Measurements from ENCODE around the gene GBGT1. TPM values are rescaled to one million over a fixed set of nuclear protein-coding genes. Genes with fewer than 3 reads are reported as not detected.

GBGT1 gene
- total and polyA plus RNA-seq, 2 donors (not counting 1 experiment from before 2014, with no cell fraction given): 2.6 to 4.1 TPM

DNA sequence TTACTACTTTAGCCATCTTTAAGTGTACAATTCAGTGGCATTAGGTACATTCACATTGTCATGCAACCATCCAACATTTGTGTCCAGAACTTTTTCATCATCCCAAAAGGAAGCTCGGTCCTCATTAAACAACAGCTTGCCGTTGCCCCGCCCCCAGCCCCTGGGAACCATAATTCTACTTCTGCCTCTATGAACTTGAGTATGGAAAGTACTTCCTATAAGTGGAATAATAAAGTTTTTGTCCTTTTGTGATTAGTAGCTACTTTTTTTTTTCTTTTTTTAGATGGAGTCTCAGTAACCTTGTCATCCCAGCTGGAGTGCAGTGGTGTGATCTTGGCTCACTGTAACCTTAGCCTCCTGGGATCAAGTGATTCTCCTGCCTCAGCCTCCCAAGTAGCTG is 5.0 kb downstream of the GBGT1 start:
- H3K36me3 ChIP-seq (ENCODE audit: control insufficient read depth, insufficient read depth, low read length): no peaks in the 10 kb centered on the region
- no peaks in the 10 kb centered on the region for H4K20me1 ChIP-seq (ENCODE audit: control insufficient read depth, extremely low read depth, insufficient read depth, low read length)
- H3K4me2 ChIP-seq (ENCODE audit: extremely low read depth, insufficient read depth, low read length): no peak overlapping the region
- no peak overlapping the region for H2AFZ ChIP-seq (ENCODE audit: low read length)
- DNase-seq (ENCODE audit: low read depth in 2 of 2): no peak
- H3K9ac ChIP-seq (ENCODE audit: insufficient read depth, low read length): no peak overlapping the region
- H3K4me1 ChIP-seq (ENCODE audit: control insufficient read depth, extremely low read depth, insufficient read depth, low read length): no peaks in the 10 kb centered on the region
- no peaks in the 10 kb centered on the region for H3K9me3 ChIP-seq (ENCODE audit: control insufficient read depth, insufficient read depth, low read depth, low read length)
- no peak for TF ChIP-seq EZH2 (IDR thresholded peaks at IDR 0.05; ENCODE audit: low read length, missing control alignments)
- TF ChIP-seq, protein P1, sequence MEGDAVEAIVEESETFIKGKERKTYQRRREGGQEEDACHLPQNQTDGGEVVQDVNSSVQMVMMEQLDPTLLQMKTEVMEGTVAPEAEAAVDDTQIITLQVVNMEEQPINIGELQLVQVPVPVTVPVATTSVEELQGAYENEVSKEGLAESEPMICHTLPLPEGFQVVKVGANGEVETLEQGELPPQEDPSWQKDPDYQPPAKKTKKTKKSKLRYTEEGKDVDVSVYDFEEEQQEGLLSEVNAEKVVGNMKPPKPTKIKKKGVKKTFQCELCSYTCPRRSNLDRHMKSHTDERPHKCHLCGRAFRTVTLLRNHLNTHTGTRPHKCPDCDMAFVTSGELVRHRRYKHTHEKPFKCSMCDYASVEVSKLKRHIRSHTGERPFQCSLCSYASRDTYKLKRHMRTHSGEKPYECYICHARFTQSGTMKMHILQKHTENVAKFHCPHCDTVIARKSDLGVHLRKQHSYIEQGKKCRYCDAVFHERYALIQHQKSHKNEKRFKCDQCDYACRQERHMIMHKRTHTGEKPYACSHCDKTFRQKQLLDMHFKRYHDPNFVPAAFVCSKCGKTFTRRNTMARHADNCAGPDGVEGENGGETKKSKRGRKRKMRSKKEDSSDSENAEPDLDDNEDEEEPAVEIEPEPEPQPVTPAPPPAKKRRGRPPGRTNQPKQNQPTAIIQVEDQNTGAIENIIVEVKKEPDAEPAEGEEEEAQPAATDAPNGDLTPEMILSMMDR (conservative IDR thresholded peaks at IDR 0.05 in 1 of 2, IDR thresholded peaks at IDR 0.05 in 1 of 2; ENCODE audit: low read depth in 1 of 2, low read length in 2 of 2): no peak
- no peak overlapping the region for H3K4me3 ChIP-seq (replicated peaks in 1 of 4; ENCODE audit: control extremely low read depth in 1 of 4, insufficient read depth in 1 of 4, low read depth in 3 of 4, low read length in 4 of 4)
- no peaks in the 10 kb centered on the region for H3K27me3 ChIP-seq (ENCODE audit: control insufficient read depth, insufficient read depth, low read length)
- no peak overlapping the region for H3K27ac ChIP-seq (ENCODE audit: insufficient read depth, low read length)
- H3K79me2 ChIP-seq (ENCODE audit: control insufficient read depth, insufficient read depth, low read length): no peaks in the 10 kb centered on the region

- no peak for DNase-seq (ENCODE audit: low read depth in 2 of 2)
- Histone ChIP-seq H3K9ac (ENCODE audit: insufficient read depth, low read length) (no peak overlapping the region), H3K79me2 (ENCODE audit: control insufficient read depth, insufficient read depth, low read length) (no peaks in the 10 kb centered on the region), H3K36me3 (ENCODE audit: control insufficient read depth, insufficient read depth, low read length) (no peaks in the 10 kb centered on the region), H3K4me3 (replicated peaks in 1 of 4; ENCODE audit: control extremely low read depth in 1 of 4, insufficient read depth in 1 of 4, low read depth in 3 of 4, low read length in 4 of 4) (no peak overlapping the region), H3K9me3 (ENCODE audit: control insufficient read depth, insufficient read depth, low read depth, low read length) (no peaks in the 10 kb centered on the region), H3K4me1 (ENCODE audit: control insufficient read depth, extremely low read depth, insufficient read depth, low read length) (no peaks in the 10 kb centered on the region), H3K27ac (ENCODE audit: insufficient read depth, low read length) (no peak overlapping the region), H3K4me2 (ENCODE audit: extremely low read depth, insufficient read depth, low read length) (no peak overlapping the region), H4K20me1 (ENCODE audit: control insufficient read depth, extremely low read depth, insufficient read depth, low read length) (no peaks in the 10 kb centered on the region), H3K27me3 (ENCODE audit: control insufficient read depth, insufficient read depth, low read length) (no peaks in the 10 kb centered on the region), H2AFZ (ENCODE audit: low read length) (no peak overlapping the region)
- TF ChIP-seq, protein P1 (conservative IDR thresholded peaks at IDR 0.05 in 1 of 2, IDR thresholded peaks at IDR 0.05 in 1 of 2; ENCODE audit: low read depth in 1 of 2, low read length in 2 of 2): no peak
- no peak for TF ChIP-seq EZH2 (IDR thresholded peaks at IDR 0.05; ENCODE audit: low read length, missing control alignments)
Measured at GRCh38 chr9:133155156-133155555, 8.6 kb downstream of the GBGT1 start.

DNA sequence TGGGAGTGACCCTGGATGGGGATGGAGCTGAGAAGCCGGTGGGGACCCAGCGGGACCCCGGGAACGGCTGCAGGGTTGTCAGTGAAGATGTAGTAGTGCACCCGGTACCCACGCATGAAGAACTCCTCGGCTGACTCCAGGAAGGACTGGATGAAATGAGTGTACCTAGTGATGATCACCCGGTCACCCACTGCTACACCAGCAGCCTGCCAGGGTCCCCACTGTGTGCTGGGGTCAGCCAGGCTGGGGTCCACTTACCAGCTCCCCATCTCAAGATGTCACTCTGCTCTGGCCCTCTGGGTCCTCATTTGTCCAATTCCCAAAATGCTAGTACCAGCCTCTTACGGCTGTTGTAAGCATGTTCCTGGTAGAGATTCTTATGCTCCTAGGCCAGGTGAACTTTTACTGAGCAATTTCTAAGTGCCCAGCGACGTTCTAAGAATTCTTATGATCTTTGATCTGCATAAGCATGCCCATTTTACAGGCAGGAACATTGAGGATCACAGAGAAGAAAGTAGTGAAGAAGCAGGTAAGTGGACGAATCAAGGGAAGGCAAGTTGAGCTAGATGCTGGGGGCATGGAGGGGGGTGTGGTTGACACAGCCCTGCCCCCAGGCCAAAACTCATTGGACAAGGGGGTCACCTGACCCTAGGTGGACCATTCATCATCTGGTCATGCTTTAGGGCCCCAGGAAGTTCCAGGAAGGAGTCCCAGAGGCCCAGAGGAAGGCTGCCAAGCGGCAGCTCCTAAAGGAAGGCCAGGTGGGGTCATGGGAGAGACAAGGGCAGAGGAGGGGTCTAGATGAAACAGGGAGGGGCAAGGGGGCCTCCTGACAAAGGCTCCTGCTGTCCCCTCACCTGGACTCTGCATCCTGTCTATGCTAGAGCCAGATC is 9.4 kb downstream of the GBGT1 start:
- TF ChIP-seq, protein P1 (conservative IDR thresholded peaks at IDR 0.05 in 1 of 2, IDR thresholded peaks at IDR 0.05 in 1 of 2; ENCODE audit: low read depth in 1 of 2, low read length in 2 of 2): no peak
- TF ChIP-seq EZH2 (IDR thresholded peaks at IDR 0.05; ENCODE audit: low read length, missing control alignments): no peak
- no peaks in the 10 kb centered on the region for H4K20me1 ChIP-seq (ENCODE audit: control insufficient read depth, extremely low read depth, insufficient read depth, low read length)
- no peak for DNase-seq (ENCODE audit: low read depth in 2 of 2)
- H3K4me1 ChIP-seq (ENCODE audit: control insufficient read depth, extremely low read depth, insufficient read depth, low read length): no peaks in the 10 kb centered on the region
- no peaks in the 10 kb centered on the region for H3K9me3 ChIP-seq (ENCODE audit: control insufficient read depth, insufficient read depth, low read depth, low read length)
- no peak overlapping the region for H3K27ac ChIP-seq (ENCODE audit: insufficient read depth, low read length)
- no peaks in the 10 kb centered on the region for H3K79me2 ChIP-seq (ENCODE audit: control insufficient read depth, insufficient read depth, low read length)
- no peaks in the 10 kb centered on the region for H3K27me3 ChIP-seq (ENCODE audit: control insufficient read depth, insufficient read depth, low read length)
- H2AFZ ChIP-seq (ENCODE audit: low read length): no peak overlapping the region
- no peak overlapping the region for H3K9ac ChIP-seq (ENCODE audit: insufficient read depth, low read length)
- no peak overlapping the region for H3K4me2 ChIP-seq (ENCODE audit: extremely low read depth, insufficient read depth, low read length)
- no peaks in the 10 kb centered on the region for H3K36me3 ChIP-seq (ENCODE audit: control insufficient read depth, insufficient read depth, low read length)
- no peak overlapping the region for H3K4me3 ChIP-seq (replicated peaks in 1 of 4; ENCODE audit: control extremely low read depth in 1 of 4, insufficient read depth in 1 of 4, low read depth in 3 of 4, low read length in 4 of 4)

All from fibroblast of lung (primary cell).